GM23248 (cell line): ENCODE data around the gene PSMB8.

ENCODE experiments used
- EZH2 ChIP-seq: fragments of 200-600 bp; sonication (generic); IDR thresholded peaks from 2 replicates; pipeline ENCODE4 v1.6.1; 2018; ENCODE audit warnings: antibody characterized with exemption, mild to moderate bottlenecking; ENCODE audit not compliant: insufficient read depth, poor library complexity, severe bottlenecking
- EZH2phosphoT487 ChIP-seq: fragments of 200-600 bp; sonication (generic); IDR thresholded peaks from 2 replicates; pipeline ENCODE4 v1.6.1; 2018; ENCODE audit warnings: antibody characterized with exemption, moderate library complexity, mild to moderate bottlenecking, low read depth; ENCODE audit not compliant: insufficient read depth

DNA sequence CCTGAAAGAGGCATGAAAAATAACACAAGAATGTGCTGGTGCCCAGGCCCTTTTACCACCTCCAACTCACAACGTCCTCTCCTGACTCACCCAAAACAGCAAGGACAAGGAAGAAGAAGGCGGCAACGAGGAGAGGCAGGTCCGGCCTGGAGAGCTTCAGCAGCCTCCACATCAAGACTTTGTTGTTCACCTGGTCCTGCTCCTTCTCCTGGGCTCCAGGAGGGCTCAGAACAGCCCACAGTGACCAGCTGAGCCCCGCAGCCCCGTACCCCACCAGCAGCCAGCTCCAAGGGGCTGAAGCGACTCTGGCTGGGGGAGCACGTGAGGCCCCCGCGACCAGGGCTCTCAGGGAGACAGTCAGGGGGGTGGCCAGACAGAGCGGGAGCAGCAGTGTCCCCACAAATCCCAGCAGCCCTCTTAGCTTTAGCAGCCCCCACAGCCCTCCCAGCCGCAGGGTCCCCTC is 6.2 kb downstream of the PSMB8 start:
- TF ChIP-seq EZH2 (no peak), EZH2phosphoT487 (no peak)
